Astrocyte of the cerebellum (primary cell): ENCODE results near the gene ZNF316.

ENCODE experiments used
- DNase-seq: peaks from one replicate; pipeline ENCODE4 v3.0.0-alpha.2; 2011; ENCODE audit warnings: low read depth
- H3K4me3 ChIP-seq: 2 replicates; pipeline ENCODE4 v1.5.1; 2011; ENCODE audit warnings: mild to moderate bottlenecking, low read depth, low read length, moderate library complexity
- CTCF ChIP-seq: IDR thresholded peaks from 2 replicates; pipeline ENCODE4 v1.5.1; 2012; ENCODE audit warnings: low read length, low read depth, moderate library complexity, mild to moderate bottlenecking; ENCODE audit errors: missing control alignments
- in situ Hi-C: cut with HindIII; loops from 2 replicates; pipeline ENCODE4 v1.10.0; 2017; ENCODE audit warnings: low sequenced_read_pairs

The ZNF316 gene

GRCh38 chr7:6604458-6604857, 32.7 kb upstream of the ZNF316 start:
- no peak for DNase-seq
- no peak for TF ChIP-seq CTCF
- in situ Hi-C loops, result no loop called here
- no peak overlapping the region for H3K4me3 ChIP-seq

- TF ChIP-seq CTCF, result no peak
- no peak for DNase-seq
- in situ Hi-C loops, result no loop called here
- no peak overlapping the region for H3K4me3 ChIP-seq
Observed at GRCh38 chr7:6606866-6607583, 30.1 kb upstream of the ZNF316 start.

GRCh38 chr7:6607651-6608051, 29.5 kb upstream of the ZNF316 start:
- DNase-seq, result no peak
- no peak overlapping the region for H3K4me3 ChIP-seq
- in situ Hi-C loops, result no loop called here
- TF ChIP-seq CTCF, result no peak

- TF ChIP-seq CTCF, result no peak
- in situ Hi-C loops, result no loop called here
- no peak overlapping the region for H3K4me3 ChIP-seq
- DNase-seq, result no peak
Observed at GRCh38 chr7:6608081-6608480, 29.0 kb upstream of the ZNF316 start.

GRCh38 chr7:6608794-6609193, 28.3 kb upstream of the ZNF316 start:
- TF ChIP-seq CTCF, result no peak
- H3K4me3 ChIP-seq, result no peak overlapping the region
- DNase-seq, result no peak
- in situ Hi-C loops, result no loop called here

- DNase-seq, result no peak
- H3K4me3 ChIP-seq, result no peak overlapping the region
- in situ Hi-C loops, result no loop called here
- TF ChIP-seq CTCF, result no peak
Observed at GRCh38 chr7:6612819-6613218, 24.3 kb upstream of the ZNF316 start.
